GM23338 (cell line): ENCODE data around the gene NFX1. TPM values are rescaled to one million over a fixed set of nuclear protein-coding genes. Genes with fewer than 3 reads are reported as not detected.

Source experiments
- ATAC-seq: fragments of 200-7000 bp; cut with Tn5 transposase; 3 replicates; pipeline ENCODE4 v1.9.1; 2020
- DNase-seq: peaks from one replicate; pipeline ENCODE4 v3.0.0-alpha.2; 2015; ENCODE audit warnings: low spot score
- H2AFZ ChIP-seq: fragments of 200-600 bp; sonication (generic); 2 replicates; pipeline ENCODE4 v1.8.0; 2016; ENCODE audit warnings: antibody characterized with exemption, mild to moderate bottlenecking, moderate library complexity
- H3F3A ChIP-seq: fragments of 200-600 bp; sonication (generic); replicated peaks from 2 replicates; pipeline ENCODE4 v1.8.0; 2017; ENCODE audit warnings: antibody characterized with exemption, mixed run types, low read depth
- H3K27ac ChIP-seq: fragments of 200-600 bp; sonication (generic); 2 replicates; pipeline ENCODE4 v1.6.1; 2016; ENCODE audit warnings: low read depth
- H3K27me3 ChIP-seq: fragments of 200-600 bp; sonication (generic); 2 replicates; pipeline ENCODE4 v1.8.0; 2016; ENCODE audit warnings: mild to moderate bottlenecking, mixed run types, moderate library complexity; ENCODE audit not compliant: insufficient read depth
- H3K36me3 ChIP-seq: fragments of 200-600 bp; sonication (generic); 2 replicates; pipeline ENCODE4 v1.8.0; 2016; ENCODE audit warnings: mild to moderate bottlenecking; ENCODE audit not compliant: insufficient read depth
- H3K4me1 ChIP-seq: fragments of 200-600 bp; sonication (generic); 2 replicates; pipeline ENCODE4 v1.8.0; 2016; ENCODE audit warnings: mild to moderate bottlenecking, moderate library complexity; ENCODE audit not compliant: insufficient read depth
- H3K4me2 ChIP-seq: fragments of 200-600 bp; sonication (generic); 2 replicates; pipeline ENCODE4 v1.7.1; 2017; ENCODE audit warnings: mixed run types
- H3K4me3 ChIP-seq: fragments of 200-600 bp; sonication (generic); 2 replicates; pipeline ENCODE4 v1.6.1; 2016; ENCODE audit warnings: mixed run types
- H3K79me2 ChIP-seq: fragments of 200-600 bp; sonication (generic); replicated peaks from 2 replicates; pipeline ENCODE4 v1.8.0; 2017; ENCODE audit warnings: mild to moderate bottlenecking; ENCODE audit not compliant: insufficient read depth
- H3K9me2 ChIP-seq: fragments of 200-600 bp; sonication (generic); 2 replicates; pipeline ENCODE4 v1.8.0; 2017; ENCODE audit not compliant: insufficient read depth
- H4K20me1 ChIP-seq: fragments of 200-600 bp; sonication (generic); replicated peaks from 2 replicates; pipeline ENCODE4 v1.8.0; 2017; ENCODE audit warnings: mild to moderate bottlenecking; ENCODE audit not compliant: insufficient read depth
- H3K27ac Mint-ChIP-seq: 2 replicates; pipeline ENCODE4 v1.8.0; 2020; ENCODE audit warnings: inconsistent platforms, mild to moderate bottlenecking, moderate library complexity, mixed read lengths
- H3K27me3 Mint-ChIP-seq: 3 replicates; pipeline ENCODE4 v1.8.0; 2022; ENCODE audit warnings: low read depth, mild to moderate bottlenecking, moderate library complexity, mixed read lengths, inconsistent platforms; ENCODE audit not compliant: insufficient read depth, poor library complexity
- H3K36me3 Mint-ChIP-seq: 3 replicates; pipeline ENCODE4 v1.8.0; 2021; ENCODE audit warnings: low read depth, mild to moderate bottlenecking, inconsistent platforms, moderate library complexity, mixed read lengths
- H3K4me1 Mint-ChIP-seq: 3 replicates; pipeline ENCODE4 v1.8.0; 2020; ENCODE audit warnings: mild to moderate bottlenecking, inconsistent platforms, mixed read lengths
- H3K4me3 Mint-ChIP-seq: 3 replicates; pipeline ENCODE4 v1.8.0; 2021; ENCODE audit warnings: moderate library complexity, mild to moderate bottlenecking, inconsistent platforms, mixed read lengths
- H3K9me3 Mint-ChIP-seq: 3 replicates; pipeline ENCODE4 v1.8.0; 2020; ENCODE audit warnings: moderate library complexity, mild to moderate bottlenecking, inconsistent platforms, mixed read lengths
- EZH2 ChIP-seq: fragments of 200-600 bp; sonication (generic); IDR thresholded peaks from one replicate; pipeline ENCODE4 v1.8.0; 2017; ENCODE audit warnings: antibody characterized with exemption, mild to moderate bottlenecking, low read depth; ENCODE audit not compliant: unreplicated experiment
- EZH2phosphoT487 ChIP-seq: fragments of 200-600 bp; sonication (generic); IDR thresholded peaks from one replicate; pipeline ENCODE4 v1.8.1; 2018; ENCODE audit warnings: antibody characterized with exemption; ENCODE audit not compliant: unreplicated experiment
- JUNB ChIP-seq: IDR thresholded peaks from one replicate; pipeline ENCODE4 v1.6.1; 2016; ENCODE audit warnings: antibody characterized with exemption; ENCODE audit not compliant: unreplicated experiment
- NANOG ChIP-seq: IDR thresholded peaks from 2 replicates; pipeline ENCODE4 v1.6.1; 2016; ENCODE audit warnings: antibody characterized with exemption, borderline replicate concordance
- POLR2AphosphoS5 ChIP-seq: IDR thresholded peaks from 2 replicates; pipeline ENCODE4 v1.6.1; 2016; ENCODE audit warnings: antibody characterized with exemption, low read depth
- STAT1 ChIP-seq: IDR thresholded peaks from one replicate; pipeline ENCODE4 v1.6.1; 2016; ENCODE audit warnings: antibody characterized with exemption; ENCODE audit not compliant: unreplicated experiment
- ZNF114 ChIP-seq: fragments of 250-450 bp; sonication (Bioruptor Pico); IDR thresholded peaks from 2 replicates; pipeline ENCODE4 v1.5.0; 2020; ENCODE audit warnings: mild to moderate bottlenecking, moderate library complexity
- ZNF331 ChIP-seq: fragments of 250-450 bp; sonication (Bioruptor Pico); IDR thresholded peaks from 2 replicates; pipeline ENCODE4 v1.5.0; 2020; ENCODE audit warnings: low read depth, mild to moderate bottlenecking, moderate library complexity
- polyA plus RNA-seq: library from polyadenylated mRNA; unstranded; fragments of >200 nt; fragmentation: Nextera tagmentation; extraction: Ambion mirVana; gene quantifications from 2 replicates; pipeline ENCODE4 v1.2.1, GENCODE V29; 2016
- total RNA-seq: library from RNA; depleted of rRNA; stranded (reverse); fragments of >200 nt; shearing (Covaris generic); gene quantifications from 2 replicates; pipeline ENCODE4 v1.2.3, GENCODE V29; 2014
- TF ChIP-seq, protein P1 (sequence below), 2 experiments: fragments of 200-600 bp in 1 of 2; sonication (generic) in 1 of 2; conservative IDR thresholded peaks; 2 replicates each; pipeline versions ENCODE4 v1.5.1 to v1.6.1; 2016 to 2017; ENCODE audit warnings: antibody characterized with exemption in 2 of 2, low read depth in 2 of 2, mild to moderate bottlenecking in 2 of 2, moderate library complexity in 1 of 2
- TF ChIP-seq, protein P2 (sequence below): IDR thresholded peaks from 2 replicates; pipeline ENCODE4 v1.6.1; 2016; ENCODE audit warnings: antibody characterized with exemption
- TF ChIP-seq, protein P3 (sequence below): fragments of 250-450 bp; sonication (Bioruptor Pico); IDR thresholded peaks from 2 replicates; pipeline ENCODE4 v1.5.0; 2020; ENCODE audit warnings: mild to moderate bottlenecking, moderate library complexity

The NFX1 gene
- total and polyA plus RNA-seq, 2 experiments from 2014 or later: 13.9 to 26.1 TPM

DNA sequence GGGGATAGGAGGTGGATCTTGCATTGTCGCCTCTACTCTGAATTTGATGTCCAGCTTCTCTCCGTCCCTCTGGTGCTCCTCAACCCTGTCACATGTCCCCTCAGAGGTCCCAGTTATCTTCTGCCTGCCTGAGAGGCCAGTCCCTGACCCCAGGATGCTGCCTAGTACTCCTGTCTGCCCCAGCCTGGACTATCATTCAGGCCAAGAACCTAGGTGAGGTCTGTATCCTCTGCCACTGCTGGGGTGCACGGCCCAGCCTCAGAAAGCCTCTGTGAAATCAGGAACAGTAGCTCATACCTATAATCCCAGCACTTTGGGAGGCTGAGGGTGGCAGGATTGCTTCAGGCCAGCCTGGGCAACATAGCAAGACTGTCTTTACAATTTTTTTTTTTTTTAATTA, 41.7 kb upstream of the NFX1 start:
- no peaks in the 10 kb centered on the region for H3K79me2 ChIP-seq
- no peaks in the 10 kb centered on the region for H4K20me1 ChIP-seq
- no peak overlapping the region for H3K27ac ChIP-seq
- no peak for DNase-seq
- H3K4me1 ChIP-seq: no peaks in the 10 kb centered on the region
- no peaks in the 10 kb centered on the region for H3K9me2 ChIP-seq
- TF ChIP-seq, protein P1, sequence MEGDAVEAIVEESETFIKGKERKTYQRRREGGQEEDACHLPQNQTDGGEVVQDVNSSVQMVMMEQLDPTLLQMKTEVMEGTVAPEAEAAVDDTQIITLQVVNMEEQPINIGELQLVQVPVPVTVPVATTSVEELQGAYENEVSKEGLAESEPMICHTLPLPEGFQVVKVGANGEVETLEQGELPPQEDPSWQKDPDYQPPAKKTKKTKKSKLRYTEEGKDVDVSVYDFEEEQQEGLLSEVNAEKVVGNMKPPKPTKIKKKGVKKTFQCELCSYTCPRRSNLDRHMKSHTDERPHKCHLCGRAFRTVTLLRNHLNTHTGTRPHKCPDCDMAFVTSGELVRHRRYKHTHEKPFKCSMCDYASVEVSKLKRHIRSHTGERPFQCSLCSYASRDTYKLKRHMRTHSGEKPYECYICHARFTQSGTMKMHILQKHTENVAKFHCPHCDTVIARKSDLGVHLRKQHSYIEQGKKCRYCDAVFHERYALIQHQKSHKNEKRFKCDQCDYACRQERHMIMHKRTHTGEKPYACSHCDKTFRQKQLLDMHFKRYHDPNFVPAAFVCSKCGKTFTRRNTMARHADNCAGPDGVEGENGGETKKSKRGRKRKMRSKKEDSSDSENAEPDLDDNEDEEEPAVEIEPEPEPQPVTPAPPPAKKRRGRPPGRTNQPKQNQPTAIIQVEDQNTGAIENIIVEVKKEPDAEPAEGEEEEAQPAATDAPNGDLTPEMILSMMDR (conservative IDR thresholded peaks at IDR 0.05; ENCODE audit: low read depth in 2 of 2): no peak
- no peak for TF ChIP-seq JUNB
- no peak overlapping the region for H3K4me2 ChIP-seq
- H3K36me3 Mint-ChIP-seq: peaks cover 11% of the 10 kb centered on the region
- H3K4me3 Mint-ChIP-seq: no peak overlapping the region
- H3K36me3 ChIP-seq: 0 out of 2 replicates have a peak, but pooled peaks cover 4% of the 10 kb centered on the region
- H3F3A ChIP-seq: no peaks in the 10 kb centered on the region
- no peak for ATAC-seq
- H3K27me3 Mint-ChIP-seq: peaks cover 11% of the 10 kb centered on the region
- H3K4me3 ChIP-seq: no peak overlapping the region
- no peak overlapping the region for H2AFZ ChIP-seq
- no peaks in the 10 kb centered on the region for H3K27me3 ChIP-seq
- H3K9me3 Mint-ChIP-seq: no peaks in the 10 kb centered on the region
- no peaks in the 10 kb centered on the region for H3K4me1 Mint-ChIP-seq
- no peak overlapping the region for H3K27ac Mint-ChIP-seq

DNA sequence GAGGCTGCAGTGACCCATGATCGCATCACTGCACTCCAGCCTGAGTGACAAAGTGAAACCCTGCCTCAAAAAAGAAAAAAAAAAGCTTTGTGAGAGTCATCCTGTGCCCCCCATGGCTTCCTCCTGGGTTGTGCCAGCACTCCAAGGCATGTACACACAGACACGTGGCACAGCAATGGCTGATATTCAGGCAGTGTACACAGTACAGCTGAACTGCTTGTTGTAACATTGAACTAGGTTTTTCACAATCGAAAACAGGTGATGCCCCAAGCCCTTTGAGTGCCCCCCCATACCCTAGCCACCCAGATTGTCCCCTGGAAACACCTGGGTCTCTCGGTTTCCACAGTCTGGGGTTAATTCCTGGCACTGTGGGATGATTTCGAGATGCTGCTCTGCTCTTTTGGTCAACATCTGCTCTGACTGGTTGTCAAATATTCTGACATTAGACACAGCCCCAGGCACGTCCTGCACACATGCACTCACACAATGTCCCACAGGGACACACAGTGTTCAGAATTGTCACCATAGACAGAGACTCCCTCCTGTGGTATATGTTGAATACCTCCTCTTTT, 41.1 kb upstream of the NFX1 start:
- no peak overlapping the region for H3K4me3 ChIP-seq
- H3K9me3 Mint-ChIP-seq: no peaks in the 10 kb centered on the region
- no peak overlapping the region for H3K27ac Mint-ChIP-seq
- no peak for ATAC-seq
- no peak overlapping the region for H3K27ac ChIP-seq
- no peak overlapping the region for H3K4me2 ChIP-seq
- H3K27me3 Mint-ChIP-seq: peaks cover 11% of the 10 kb centered on the region
- H2AFZ ChIP-seq: no peak overlapping the region
- H3K36me3 Mint-ChIP-seq: peaks cover 16% of the 10 kb centered on the region
- no peaks in the 10 kb centered on the region for H3F3A ChIP-seq
- H4K20me1 ChIP-seq: no peaks in the 10 kb centered on the region
- H3K9me2 ChIP-seq: no peaks in the 10 kb centered on the region
- peaks cover 8% of the 10 kb centered on the region; the same call in 1 of the 2 replicates for H3K36me3 ChIP-seq
- no peaks in the 10 kb centered on the region for H3K27me3 ChIP-seq
- DNase-seq: no peak
- H3K4me1 Mint-ChIP-seq: no peaks in the 10 kb centered on the region
- H3K79me2 ChIP-seq: no peaks in the 10 kb centered on the region
- no peaks in the 10 kb centered on the region for H3K4me1 ChIP-seq
- H3K4me3 Mint-ChIP-seq: no peak overlapping the region
- TF ChIP-seq ZNF331 (CRISPR knock-in tag) (no peak), ZNF114 (CRISPR knock-in tag) (no peak), NANOG (no peak), POLR2AphosphoS5 (no peak), EZH2 (no peak), STAT1 (no peak), JUNB (no peak), EZH2phosphoT487 (no peak)
- TF ChIP-seq, protein P1 (conservative IDR thresholded peaks at IDR 0.05; ENCODE audit: low read depth in 2 of 2): no peak
- TF ChIP-seq, protein P2, sequence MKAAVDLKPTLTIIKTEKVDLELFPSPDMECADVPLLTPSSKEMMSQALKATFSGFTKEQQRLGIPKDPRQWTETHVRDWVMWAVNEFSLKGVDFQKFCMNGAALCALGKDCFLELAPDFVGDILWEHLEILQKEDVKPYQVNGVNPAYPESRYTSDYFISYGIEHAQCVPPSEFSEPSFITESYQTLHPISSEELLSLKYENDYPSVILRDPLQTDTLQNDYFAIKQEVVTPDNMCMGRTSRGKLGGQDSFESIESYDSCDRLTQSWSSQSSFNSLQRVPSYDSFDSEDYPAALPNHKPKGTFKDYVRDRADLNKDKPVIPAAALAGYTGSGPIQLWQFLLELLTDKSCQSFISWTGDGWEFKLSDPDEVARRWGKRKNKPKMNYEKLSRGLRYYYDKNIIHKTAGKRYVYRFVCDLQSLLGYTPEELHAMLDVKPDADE: no peak
- TF ChIP-seq, protein P3, sequence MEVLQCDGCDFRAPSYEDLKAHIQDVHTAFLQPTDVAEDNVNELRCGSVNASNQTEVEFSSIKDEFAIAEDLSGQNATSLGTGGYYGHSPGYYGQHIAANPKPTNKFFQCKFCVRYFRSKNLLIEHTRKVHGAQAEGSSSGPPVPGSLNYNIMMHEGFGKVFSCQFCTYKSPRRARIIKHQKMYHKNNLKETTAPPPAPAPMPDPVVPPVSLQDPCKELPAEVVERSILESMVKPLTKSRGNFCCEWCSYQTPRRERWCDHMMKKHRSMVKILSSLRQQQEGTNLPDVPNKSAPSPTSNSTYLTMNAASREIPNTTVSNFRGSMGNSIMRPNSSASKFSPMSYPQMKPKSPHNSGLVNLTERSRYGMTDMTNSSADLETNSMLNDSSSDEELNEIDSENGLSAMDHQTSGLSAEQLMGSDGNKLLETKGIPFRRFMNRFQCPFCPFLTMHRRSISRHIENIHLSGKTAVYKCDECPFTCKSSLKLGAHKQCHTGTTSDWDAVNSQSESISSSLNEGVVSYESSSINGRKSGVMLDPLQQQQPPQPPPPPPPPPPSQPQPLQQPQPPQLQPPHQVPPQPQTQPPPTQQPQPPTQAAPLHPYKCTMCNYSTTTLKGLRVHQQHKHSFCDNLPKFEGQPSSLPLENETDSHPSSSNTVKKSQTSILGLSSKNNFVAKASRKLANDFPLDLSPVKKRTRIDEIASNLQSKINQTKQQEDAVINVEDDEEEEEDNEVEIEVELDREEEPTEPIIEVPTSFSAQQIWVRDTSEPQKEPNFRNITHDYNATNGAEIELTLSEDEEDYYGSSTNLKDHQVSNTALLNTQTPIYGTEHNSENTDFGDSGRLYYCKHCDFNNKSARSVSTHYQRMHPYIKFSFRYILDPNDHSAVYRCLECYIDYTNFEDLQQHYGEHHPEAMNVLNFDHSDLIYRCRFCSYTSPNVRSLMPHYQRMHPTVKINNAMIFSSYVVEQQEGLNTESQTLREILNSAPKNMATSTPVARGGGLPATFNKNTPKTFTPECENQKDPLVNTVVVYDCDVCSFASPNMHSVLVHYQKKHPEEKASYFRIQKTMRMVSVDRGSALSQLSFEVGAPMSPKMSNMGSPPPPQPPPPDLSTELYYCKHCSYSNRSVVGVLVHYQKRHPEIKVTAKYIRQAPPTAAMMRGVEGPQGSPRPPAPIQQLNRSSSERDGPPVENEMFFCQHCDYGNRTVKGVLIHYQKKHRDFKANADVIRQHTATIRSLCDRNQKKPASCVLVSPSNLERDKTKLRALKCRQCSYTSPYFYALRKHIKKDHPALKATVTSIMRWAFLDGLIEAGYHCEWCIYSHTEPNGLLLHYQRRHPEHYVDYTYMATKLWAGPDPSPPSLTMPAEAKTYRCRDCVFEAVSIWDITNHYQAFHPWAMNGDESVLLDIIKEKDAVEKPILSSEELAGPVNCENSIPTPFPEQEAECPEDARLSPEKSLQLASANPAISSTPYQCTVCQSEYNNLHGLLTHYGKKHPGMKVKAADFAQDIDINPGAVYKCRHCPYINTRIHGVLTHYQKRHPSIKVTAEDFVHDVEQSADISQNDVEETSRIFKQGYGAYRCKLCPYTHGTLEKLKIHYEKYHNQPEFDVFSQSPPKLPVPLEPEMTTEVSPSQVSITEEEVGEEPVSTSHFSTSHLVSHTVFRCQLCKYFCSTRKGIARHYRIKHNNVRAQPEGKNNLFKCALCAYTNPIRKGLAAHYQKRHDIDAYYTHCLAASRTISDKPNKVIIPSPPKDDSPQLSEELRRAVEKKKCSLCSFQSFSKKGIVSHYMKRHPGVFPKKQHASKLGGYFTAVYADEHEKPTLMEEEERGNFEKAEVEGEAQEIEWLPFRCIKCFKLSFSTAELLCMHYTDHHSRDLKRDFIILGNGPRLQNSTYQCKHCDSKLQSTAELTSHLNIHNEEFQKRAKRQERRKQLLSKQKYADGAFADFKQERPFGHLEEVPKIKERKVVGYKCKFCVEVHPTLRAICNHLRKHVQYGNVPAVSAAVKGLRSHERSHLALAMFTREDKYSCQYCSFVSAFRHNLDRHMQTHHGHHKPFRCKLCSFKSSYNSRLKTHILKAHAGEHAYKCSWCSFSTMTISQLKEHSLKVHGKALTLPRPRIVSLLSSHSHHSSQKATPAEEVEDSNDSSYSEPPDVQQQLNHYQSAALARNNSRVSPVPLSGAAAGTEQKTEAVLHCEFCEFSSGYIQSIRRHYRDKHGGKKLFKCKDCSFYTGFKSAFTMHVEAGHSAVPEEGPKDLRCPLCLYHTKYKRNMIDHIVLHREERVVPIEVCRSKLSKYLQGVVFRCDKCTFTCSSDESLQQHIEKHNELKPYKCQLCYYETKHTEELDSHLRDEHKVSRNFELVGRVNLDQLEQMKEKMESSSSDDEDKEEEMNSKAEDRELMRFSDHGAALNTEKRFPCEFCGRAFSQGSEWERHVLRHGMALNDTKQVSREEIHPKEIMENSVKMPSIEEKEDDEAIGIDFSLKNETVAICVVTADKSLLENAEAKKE (CRISPR knock-in tag): no peak
